H1 (cell line): ENCODE measurements around the gene PAOX.
A peak's percentile ranks its signal among the peaks of the same experiment; 100 is the strongest.

Experiments used
- EP300 ChIP-seq, 2 experiments: IDR thresholded peaks; 1 replicate in 1 of 2; 2 replicates in 1 of 2; pipeline ENCODE4 v1.6.1; 2011 to 2012; ENCODE audit warnings: low read depth in 2 of 2, low read length in 2 of 2, mild to moderate bottlenecking in 2 of 2, borderline replicate concordance in 1 of 2, inconsistent platforms in 1 of 2, moderate library complexity in 1 of 2
- EZH2 ChIP-seq: fragments of 200-600 bp; sonication (generic); IDR thresholded peaks from 2 replicates; pipeline ENCODE4 v1.7.1; 2012; ENCODE audit warnings: low read depth, mild to moderate bottlenecking, moderate library complexity, low read length, inconsistent platforms; ENCODE audit not compliant: severe bottlenecking
- FOSL1 ChIP-seq: IDR thresholded peaks from 2 replicates; pipeline ENCODE4 v1.6.1; 2011; ENCODE audit warnings: mild to moderate bottlenecking, low read depth, low read length, moderate library complexity; ENCODE audit not compliant: insufficient read depth
- HDAC2 ChIP-seq, 2 experiments: fragments of 300-600 bp in 1 of 2; sonication (generic) in 1 of 2; IDR thresholded peaks; 2 replicates each; pipeline ENCODE4 v1.6.1; 2011 to 2012; ENCODE audit warnings: low read depth in 2 of 2, low read length in 2 of 2, mild to moderate bottlenecking in 2 of 2, moderate library complexity in 2 of 2, borderline replicate concordance in 1 of 2, inconsistent platforms in 1 of 2
- MAFK ChIP-seq: IDR thresholded peaks from 2 replicates; pipeline ENCODE4 v1.6.1; 2012; ENCODE audit warnings: low read depth, mild to moderate bottlenecking, improper control_type of control experiment, low read length
- POLR2A ChIP-seq, 2 experiments: IDR thresholded peaks; 1 replicate in 1 of 2; 2 replicates in 1 of 2; pipeline ENCODE4 v1.6.1; 2011; ENCODE audit warnings: low read depth in 2 of 2, low read length in 2 of 2, mild to moderate bottlenecking in 2 of 2; ENCODE audit errors: control extremely low read depth in 1 of 2
- POLR2AphosphoS5 ChIP-seq: IDR thresholded peaks from 2 replicates; pipeline ENCODE4 v1.6.1; 2011; ENCODE audit warnings: low read depth, low read length
- RNF2 ChIP-seq: fragments of 200-900, 300-1000 bp; sonication (generic); IDR thresholded peaks from 2 replicates; pipeline ENCODE4 v1.7.1; 2016; ENCODE audit warnings: borderline replicate concordance, low read depth, mild to moderate bottlenecking, antibody characterized with exemption, low read length; ENCODE audit not compliant: poor library complexity, severe bottlenecking; ENCODE audit errors: missing control alignments
- ZNF274 ChIP-seq: IDR thresholded peaks from 2 replicates; pipeline ENCODE4 v1.7.0; 2012; ENCODE audit warnings: low read length, borderline replicate concordance; ENCODE audit errors: extremely low read depth
- TF ChIP-seq, protein P1 (sequence below), 3 experiments: IDR thresholded peaks; 1 replicate in 2 of 3; 2 replicates in 1 of 3; pipeline versions ENCODE4 v1.5.1 to v1.6.1; 2011; ENCODE audit warnings: low read length in 3 of 3, mild to moderate bottlenecking in 3 of 3, inconsistent platforms in 2 of 3, low read depth in 1 of 3, moderate library complexity in 1 of 3; ENCODE audit not compliant: insufficient read depth in 1 of 3; ENCODE audit errors: control extremely low read depth in 1 of 3
- TF ChIP-seq, protein P2 (sequence below): IDR thresholded peaks from 2 replicates; pipeline ENCODE4 v1.6.1; 2011; ENCODE audit warnings: low read length, improper control_type of control experiment

DNA sequence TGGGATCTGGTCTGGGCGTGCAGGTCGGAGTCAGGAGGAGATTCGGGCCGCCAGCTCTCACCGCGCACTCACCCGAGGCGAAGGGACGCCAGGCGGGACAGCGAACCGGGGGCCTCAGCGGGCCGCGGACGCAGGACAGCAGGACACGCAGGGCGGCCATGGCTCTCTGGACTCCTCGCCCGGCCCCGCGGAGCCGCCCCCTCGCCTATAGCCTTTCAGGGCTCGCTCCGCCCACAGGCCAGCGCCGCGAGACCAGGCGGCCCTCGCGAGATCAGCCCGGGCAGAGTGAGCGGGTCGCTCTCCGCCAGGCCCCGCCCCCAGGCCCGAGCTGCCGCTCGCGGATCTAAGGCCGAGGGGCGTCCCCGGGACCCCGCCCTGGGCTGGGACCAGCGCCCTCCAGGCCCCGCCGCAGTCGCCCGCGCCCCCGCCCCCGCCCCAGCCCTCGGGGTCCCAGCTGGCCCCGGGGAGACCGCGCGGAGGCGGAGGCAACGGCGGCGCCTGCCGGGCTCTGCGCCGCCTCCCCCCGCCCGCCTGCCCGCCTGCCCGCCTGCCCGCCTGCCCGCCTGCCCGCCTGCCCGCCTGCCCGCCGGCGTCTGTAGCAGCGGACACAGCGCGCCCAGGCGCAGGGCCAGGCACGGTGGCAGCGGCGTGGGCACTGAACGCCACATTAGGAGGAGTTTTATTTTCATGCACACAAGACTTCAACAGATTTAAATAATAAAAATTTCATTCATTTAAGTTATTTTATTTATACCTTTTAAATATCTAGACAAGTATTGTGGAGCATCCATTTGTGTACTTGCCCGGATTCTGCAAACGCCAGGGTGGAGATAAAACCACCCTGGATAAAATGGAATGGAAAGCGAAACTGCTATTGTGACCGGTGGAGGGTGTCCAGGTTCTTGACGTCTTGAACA lies 5.6 kb upstream of the PAOX start, which contains the start of gene ECHS1:
- TF ChIP-seq HDAC2 (IDR thresholded peaks at IDR 0.05; ENCODE audit: borderline replicate concordance in 1 of 2, low read depth in 2 of 2, low read length in 2 of 2) (no peak; a peak in 1 of 4 replicates), POLR2A (IDR thresholded peaks at IDR 0.05; ENCODE audit: control extremely low read depth in 1 of 2, low read depth in 2 of 2, low read length in 2 of 2) (peak in 1 of 2 experiments; percentile 82; a peak in 2 of 3 replicates), POLR2AphosphoS5 (peak; percentile 64), EP300 (IDR thresholded peaks at IDR 0.05; ENCODE audit: borderline replicate concordance in 1 of 2, low read depth in 2 of 2, low read length in 2 of 2) (no peak), RNF2 (no peak), FOSL1 (no peak), EZH2 (no peak), ZNF274 (no peak), MAFK (no peak)
- TF ChIP-seq, protein P1, sequence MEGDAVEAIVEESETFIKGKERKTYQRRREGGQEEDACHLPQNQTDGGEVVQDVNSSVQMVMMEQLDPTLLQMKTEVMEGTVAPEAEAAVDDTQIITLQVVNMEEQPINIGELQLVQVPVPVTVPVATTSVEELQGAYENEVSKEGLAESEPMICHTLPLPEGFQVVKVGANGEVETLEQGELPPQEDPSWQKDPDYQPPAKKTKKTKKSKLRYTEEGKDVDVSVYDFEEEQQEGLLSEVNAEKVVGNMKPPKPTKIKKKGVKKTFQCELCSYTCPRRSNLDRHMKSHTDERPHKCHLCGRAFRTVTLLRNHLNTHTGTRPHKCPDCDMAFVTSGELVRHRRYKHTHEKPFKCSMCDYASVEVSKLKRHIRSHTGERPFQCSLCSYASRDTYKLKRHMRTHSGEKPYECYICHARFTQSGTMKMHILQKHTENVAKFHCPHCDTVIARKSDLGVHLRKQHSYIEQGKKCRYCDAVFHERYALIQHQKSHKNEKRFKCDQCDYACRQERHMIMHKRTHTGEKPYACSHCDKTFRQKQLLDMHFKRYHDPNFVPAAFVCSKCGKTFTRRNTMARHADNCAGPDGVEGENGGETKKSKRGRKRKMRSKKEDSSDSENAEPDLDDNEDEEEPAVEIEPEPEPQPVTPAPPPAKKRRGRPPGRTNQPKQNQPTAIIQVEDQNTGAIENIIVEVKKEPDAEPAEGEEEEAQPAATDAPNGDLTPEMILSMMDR (IDR thresholded peaks at IDR 0.05; ENCODE audit: control extremely low read depth in 1 of 3, insufficient read depth in 1 of 3, low read depth in 1 of 3, low read length in 3 of 3), result no peak
- TF ChIP-seq, protein P2, sequence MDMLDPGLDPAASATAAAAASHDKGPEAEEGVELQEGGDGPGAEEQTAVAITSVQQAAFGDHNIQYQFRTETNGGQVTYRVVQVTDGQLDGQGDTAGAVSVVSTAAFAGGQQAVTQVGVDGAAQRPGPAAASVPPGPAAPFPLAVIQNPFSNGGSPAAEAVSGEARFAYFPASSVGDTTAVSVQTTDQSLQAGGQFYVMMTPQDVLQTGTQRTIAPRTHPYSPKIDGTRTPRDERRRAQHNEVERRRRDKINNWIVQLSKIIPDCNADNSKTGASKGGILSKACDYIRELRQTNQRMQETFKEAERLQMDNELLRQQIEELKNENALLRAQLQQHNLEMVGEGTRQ, result no peak
